HEK293 (cell line): Measurements from ENCODE around the gene KCTD11.

Source experiments
- GFI1B ChIP-seq: fragments of 450-650 bp; formaldehyde crosslinking; IDR thresholded peaks from 2 replicates; pipeline ENCODE4 v1.5.1; 2016; ENCODE audit warnings: missing biosample characterization, missing genetic modification characterization
- GLIS1 ChIP-seq: fragments of 450-650 bp; formaldehyde crosslinking; IDR thresholded peaks from 2 replicates; pipeline ENCODE4 v1.5.1; 2016; ENCODE audit warnings: missing biosample characterization, missing genetic modification characterization
- KLF1 ChIP-seq: fragments of 450-650 bp; formaldehyde crosslinking; IDR thresholded peaks from 2 replicates; pipeline ENCODE4 v1.5.1; 2016; ENCODE audit warnings: missing biosample characterization, missing genetic modification characterization
- OSR2 ChIP-seq: fragments of 450-650 bp; formaldehyde crosslinking; IDR thresholded peaks from 2 replicates; pipeline ENCODE4 v1.5.1; 2016; ENCODE audit warnings: missing biosample characterization, missing genetic modification characterization
- RBAK ChIP-seq: fragments of 450-650 bp; formaldehyde crosslinking; IDR thresholded peaks from 2 replicates; pipeline ENCODE4 v1.5.1; 2016; ENCODE audit warnings: missing biosample characterization, missing genetic modification characterization
- SP3 ChIP-seq: fragments of 450-650 bp; formaldehyde crosslinking; IDR thresholded peaks from 2 replicates; pipeline ENCODE4 v1.5.1; 2016; ENCODE audit warnings: missing biosample characterization, missing genetic modification characterization
- TSHZ1 ChIP-seq: fragments of 450-650 bp; formaldehyde crosslinking; IDR thresholded peaks from 2 replicates; pipeline ENCODE4 v1.5.1; 2016; ENCODE audit warnings: missing biosample characterization, missing genetic modification characterization, borderline replicate concordance
- ZBTB20 ChIP-seq: fragments of 450-650 bp; formaldehyde crosslinking; IDR thresholded peaks from 2 replicates; pipeline ENCODE4 v1.5.1; 2016; ENCODE audit warnings: missing biosample characterization, missing genetic modification characterization
- ZBTB21 ChIP-seq: fragments of 450-650 bp; formaldehyde crosslinking; IDR thresholded peaks from 2 replicates; pipeline ENCODE4 v1.5.1; 2017; ENCODE audit warnings: missing biosample characterization, missing genetic modification characterization
- ZBTB26 ChIP-seq: fragments of 450-650 bp; formaldehyde crosslinking; optimal IDR thresholded peaks from 2 replicates; pipeline ENCODE3; 2016; ENCODE audit warnings: missing biosample characterization, mild to moderate bottlenecking, missing genetic modification characterization
- ZBTB48 ChIP-seq: fragments of 450-650 bp; formaldehyde crosslinking; IDR thresholded peaks from 2 replicates; pipeline ENCODE4 v1.5.1; 2016; ENCODE audit warnings: missing biosample characterization, missing genetic modification characterization
- ZFP3 ChIP-seq: fragments of 450-650 bp; formaldehyde crosslinking; IDR thresholded peaks from 2 replicates; pipeline ENCODE4 v1.5.1; 2016; ENCODE audit warnings: low read depth, missing biosample characterization, missing genetic modification characterization
- ZFP41 ChIP-seq: fragments of 450-650 bp; formaldehyde crosslinking; IDR thresholded peaks from 2 replicates; pipeline ENCODE4 v1.5.1; 2016; ENCODE audit warnings: missing biosample characterization, missing genetic modification characterization, borderline replicate concordance
- ZNF10 ChIP-seq: fragments of 450-650 bp; formaldehyde crosslinking; IDR thresholded peaks from 2 replicates; pipeline ENCODE4 v1.5.1; 2017; ENCODE audit warnings: missing biosample characterization, missing genetic modification characterization
- ZNF138 ChIP-seq: fragments of 450-650 bp; formaldehyde crosslinking; IDR thresholded peaks from 2 replicates; pipeline ENCODE4 v1.5.1; 2016; ENCODE audit warnings: missing biosample characterization, missing genetic modification characterization, borderline replicate concordance
- ZNF146 ChIP-seq: fragments of 450-650 bp; formaldehyde crosslinking; IDR thresholded peaks from 2 replicates; pipeline ENCODE4 v1.5.1; 2016; ENCODE audit warnings: missing biosample characterization, missing genetic modification characterization
- ZNF174 ChIP-seq: fragments of 450-650 bp; formaldehyde crosslinking; IDR thresholded peaks from 2 replicates; pipeline ENCODE4 v1.5.0; 2017; ENCODE audit warnings: missing biosample characterization, mild to moderate bottlenecking, missing genetic modification characterization
- ZNF184 ChIP-seq: fragments of 450-650 bp; IDR thresholded peaks from 2 replicates; pipeline ENCODE4 v1.5.1; 2018; ENCODE audit warnings: missing biosample characterization, mild to moderate bottlenecking, missing genetic modification characterization
- ZNF19 ChIP-seq: fragments of 450-650 bp; formaldehyde crosslinking; IDR thresholded peaks from 2 replicates; pipeline ENCODE4; 2016; ENCODE audit warnings: missing biosample characterization, missing genetic modification characterization, low read depth
- ZNF214 ChIP-seq: fragments of 450-650 bp; formaldehyde crosslinking; IDR thresholded peaks from 2 replicates; pipeline ENCODE4 v1.5.1; 2017; ENCODE audit warnings: missing biosample characterization, mild to moderate bottlenecking, missing genetic modification characterization, borderline replicate concordance
- ZNF366 ChIP-seq: fragments of 450-650 bp; formaldehyde crosslinking; conservative IDR thresholded peaks from 2 replicates; pipeline ENCODE4 v1.5.1; 2016; ENCODE audit warnings: missing biosample characterization, missing genetic modification characterization
- ZNF433 ChIP-seq: fragments of 450-650 bp; formaldehyde crosslinking; IDR thresholded peaks from 2 replicates; pipeline ENCODE4 v1.5.1; 2016; ENCODE audit warnings: missing biosample characterization, missing genetic modification characterization, low read depth
- ZNF488 ChIP-seq: fragments of 450-650 bp; formaldehyde crosslinking; IDR thresholded peaks from 2 replicates; pipeline ENCODE4 v1.5.1; 2016; ENCODE audit warnings: missing biosample characterization, missing genetic modification characterization
- ZNF549 ChIP-seq: fragments of 450-650 bp; IDR thresholded peaks from 2 replicates; pipeline ENCODE4 v1.5.1; 2018; ENCODE audit warnings: missing biosample characterization, missing genetic modification characterization, mild to moderate bottlenecking, inconsistent platforms, moderate library complexity
- ZNF571 ChIP-seq: fragments of 450-650 bp; formaldehyde crosslinking; IDR thresholded peaks from 2 replicates; pipeline ENCODE4 v1.5.0; 2017; ENCODE audit warnings: missing biosample characterization, missing genetic modification characterization
- ZNF596 ChIP-seq: fragments of 450-650 bp; IDR thresholded peaks from 2 replicates; pipeline ENCODE4 v1.5.0; 2018; ENCODE audit warnings: missing biosample characterization, mild to moderate bottlenecking, missing genetic modification characterization, moderate library complexity
- ZNF600 ChIP-seq: fragments of 450-650 bp; formaldehyde crosslinking; IDR thresholded peaks from 2 replicates; pipeline ENCODE4 v1.5.1; 2016; ENCODE audit warnings: missing biosample characterization, missing genetic modification characterization
- ZNF610 ChIP-seq: fragments of 450-650 bp; formaldehyde crosslinking; IDR thresholded peaks from 2 replicates; pipeline ENCODE4 v1.5.1; 2016; ENCODE audit warnings: missing biosample characterization, missing genetic modification characterization, borderline replicate concordance
- ZNF747 ChIP-seq: fragments of 450-650 bp; formaldehyde crosslinking; IDR thresholded peaks from 2 replicates; pipeline ENCODE4 v1.5.1; 2016; ENCODE audit warnings: missing biosample characterization, missing genetic modification characterization
- ZNF777 ChIP-seq: fragments of 450-650 bp; formaldehyde crosslinking; IDR thresholded peaks from 2 replicates; pipeline ENCODE4 v1.5.1; 2017; ENCODE audit warnings: missing biosample characterization, missing genetic modification characterization, borderline replicate concordance
- ZXDB ChIP-seq: fragments of 450-650 bp; formaldehyde crosslinking; IDR thresholded peaks from 2 replicates; pipeline ENCODE4 v1.5.1; 2016; ENCODE audit warnings: missing biosample characterization, missing genetic modification characterization
- TF ChIP-seq, protein P1 (sequence below): fragments of 450-650 bp; formaldehyde crosslinking; IDR thresholded peaks from 2 replicates; pipeline ENCODE4 v1.5.1; 2016; ENCODE audit warnings: missing biosample characterization, missing genetic modification characterization

The KCTD11 gene

DNA sequence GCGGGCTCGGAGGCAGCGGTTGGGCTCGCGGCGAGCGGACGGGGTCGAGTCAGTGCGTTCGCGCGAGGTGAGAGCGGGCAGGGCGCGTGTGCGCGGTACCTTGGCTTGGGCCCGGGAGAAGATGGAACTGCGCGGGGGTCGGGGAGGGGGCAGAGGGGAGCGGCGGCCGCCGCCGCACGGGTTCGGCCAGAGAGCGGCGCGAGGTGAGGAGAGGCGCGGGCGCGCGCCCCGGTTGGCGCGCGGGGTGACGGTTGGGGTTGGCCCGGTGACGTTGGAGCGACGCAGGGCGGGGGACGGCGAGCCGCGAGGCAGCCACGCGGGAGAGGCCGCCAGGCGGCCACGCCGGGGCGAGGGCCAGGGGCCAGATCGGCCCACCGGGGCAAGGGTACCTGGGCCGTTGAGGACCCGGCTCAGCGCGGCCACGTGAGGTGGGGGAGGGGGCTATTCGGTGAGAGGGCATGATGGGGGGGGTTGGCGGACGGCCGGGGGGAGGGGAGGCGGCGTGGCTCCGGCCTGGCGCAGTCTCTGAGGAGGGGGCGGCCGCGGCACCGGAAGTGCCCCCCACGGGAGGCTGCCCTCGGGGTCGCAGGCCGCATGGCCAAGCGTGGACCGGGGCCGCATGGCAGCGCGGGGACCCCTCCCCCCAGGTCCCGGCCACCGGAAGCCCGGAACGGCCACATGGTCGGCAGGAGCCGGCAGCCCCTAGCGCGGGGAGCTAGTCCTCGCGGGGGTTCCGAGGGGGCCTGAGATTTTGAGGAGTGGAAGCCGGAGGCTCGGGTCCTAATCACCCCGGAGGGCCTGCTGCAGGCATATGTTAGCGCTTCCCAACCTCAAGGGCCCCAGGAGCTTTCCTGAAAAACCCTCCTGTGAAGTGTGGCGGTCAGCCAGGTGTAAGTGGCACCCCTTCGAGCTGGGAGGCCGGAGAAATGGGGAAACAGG is 44.0 kb upstream of the KCTD11 start (continued):
- TF ChIP-seq TSHZ1 (tag by site-specific recombination) = no peak
- no peak for TF ChIP-seq ZNF600 (tag by site-specific recombination)
- TF ChIP-seq ZBTB26 (tag by site-specific recombination) = peak; percentile 79
- TF ChIP-seq ZNF366 (tag by site-specific recombination) = no peak
- TF ChIP-seq ZNF433 (tag by site-specific recombination) = no peak
- TF ChIP-seq OSR2 = no peak
- no peak for TF ChIP-seq ZNF610
- TF ChIP-seq ZFP3 = no peak
- TF ChIP-seq ZNF184 = no peak
- TF ChIP-seq ZNF747 (tag by site-specific recombination) = no peak
- no peak for TF ChIP-seq RBAK (tag by site-specific recombination)
- TF ChIP-seq, protein P1, sequence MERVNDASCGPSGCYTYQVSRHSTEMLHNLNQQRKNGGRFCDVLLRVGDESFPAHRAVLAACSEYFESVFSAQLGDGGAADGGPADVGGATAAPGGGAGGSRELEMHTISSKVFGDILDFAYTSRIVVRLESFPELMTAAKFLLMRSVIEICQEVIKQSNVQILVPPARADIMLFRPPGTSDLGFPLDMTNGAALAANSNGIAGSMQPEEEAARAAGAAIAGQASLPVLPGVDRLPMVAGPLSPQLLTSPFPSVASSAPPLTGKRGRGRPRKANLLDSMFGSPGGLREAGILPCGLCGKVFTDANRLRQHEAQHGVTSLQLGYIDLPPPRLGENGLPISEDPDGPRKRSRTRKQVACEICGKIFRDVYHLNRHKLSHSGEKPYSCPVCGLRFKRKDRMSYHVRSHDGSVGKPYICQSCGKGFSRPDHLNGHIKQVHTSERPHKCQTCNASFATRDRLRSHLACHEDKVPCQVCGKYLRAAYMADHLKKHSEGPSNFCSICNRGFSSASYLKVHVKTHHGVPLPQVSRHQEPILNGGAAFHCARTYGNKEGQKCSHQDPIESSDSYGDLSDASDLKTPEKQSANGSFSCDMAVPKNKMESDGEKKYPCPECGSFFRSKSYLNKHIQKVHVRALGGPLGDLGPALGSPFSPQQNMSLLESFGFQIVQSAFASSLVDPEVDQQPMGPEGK (tag by site-specific recombination) = peak; percentile 45; the same call in 1 of the 2 replicates
- TF ChIP-seq ZBTB21 (tag by site-specific recombination) = no peak
- TF ChIP-seq ZNF214 (tag by site-specific recombination) = no peak
- no peak for TF ChIP-seq ZNF488 (tag by site-specific recombination)
- TF ChIP-seq GFI1B (tag by site-specific recombination) = no peak
- TF ChIP-seq ZXDB = no peak
- no peak for TF ChIP-seq ZNF174 (tag by site-specific recombination)
- TF ChIP-seq ZBTB20 (tag by site-specific recombination) = no peak
- TF ChIP-seq SP3 (tag by site-specific recombination) = no peak
- TF ChIP-seq GLIS1 (tag by site-specific recombination) = peak; percentile 46; the same call in 1 of the 2 replicates
- no peak for TF ChIP-seq ZNF10 (tag by site-specific recombination)
- no peak for TF ChIP-seq ZNF19 (tag by site-specific recombination)
- TF ChIP-seq ZNF549 (tag by site-specific recombination) = no peak
- TF ChIP-seq ZNF138 = no peak
- TF ChIP-seq ZNF146 (tag by site-specific recombination) = no peak
- TF ChIP-seq ZNF777 (tag by site-specific recombination) = no peak
- TF ChIP-seq ZNF596 = no peak
- no peak for TF ChIP-seq KLF1
- no peak for TF ChIP-seq ZBTB48 (tag by site-specific recombination)
- TF ChIP-seq ZFP41 (tag by site-specific recombination) = no peak
- no peak for TF ChIP-seq ZNF571 (tag by site-specific recombination)
